Fibroblast of mammary gland (primary cell): ENCODE data around the gene DTX4.

Experiments used
- DNase-seq: peaks from one replicate; pipeline ENCODE4 v3.0.0-alpha.2; 2010; ENCODE audit warnings: low read depth
- H3K4me3 ChIP-seq: 2 replicates; pipeline ENCODE4 v1.5.1; 2011; ENCODE audit warnings: low read depth, mild to moderate bottlenecking, low read length, moderate library complexity; ENCODE audit not compliant: control insufficient read depth
- TF ChIP-seq, protein P1 (sequence below): conservative IDR thresholded peaks from 2 replicates; pipeline ENCODE4 v1.5.1; 2011; ENCODE audit warnings: low read depth, low read length, inconsistent platforms; ENCODE audit not compliant: control insufficient read depth, insufficient read depth

Gene DTX4

GRCh38 chr11:59173080-59173963 lies 1.4 kb downstream of the DTX4 start:
- no peak for DNase-seq
- TF ChIP-seq, protein P1, sequence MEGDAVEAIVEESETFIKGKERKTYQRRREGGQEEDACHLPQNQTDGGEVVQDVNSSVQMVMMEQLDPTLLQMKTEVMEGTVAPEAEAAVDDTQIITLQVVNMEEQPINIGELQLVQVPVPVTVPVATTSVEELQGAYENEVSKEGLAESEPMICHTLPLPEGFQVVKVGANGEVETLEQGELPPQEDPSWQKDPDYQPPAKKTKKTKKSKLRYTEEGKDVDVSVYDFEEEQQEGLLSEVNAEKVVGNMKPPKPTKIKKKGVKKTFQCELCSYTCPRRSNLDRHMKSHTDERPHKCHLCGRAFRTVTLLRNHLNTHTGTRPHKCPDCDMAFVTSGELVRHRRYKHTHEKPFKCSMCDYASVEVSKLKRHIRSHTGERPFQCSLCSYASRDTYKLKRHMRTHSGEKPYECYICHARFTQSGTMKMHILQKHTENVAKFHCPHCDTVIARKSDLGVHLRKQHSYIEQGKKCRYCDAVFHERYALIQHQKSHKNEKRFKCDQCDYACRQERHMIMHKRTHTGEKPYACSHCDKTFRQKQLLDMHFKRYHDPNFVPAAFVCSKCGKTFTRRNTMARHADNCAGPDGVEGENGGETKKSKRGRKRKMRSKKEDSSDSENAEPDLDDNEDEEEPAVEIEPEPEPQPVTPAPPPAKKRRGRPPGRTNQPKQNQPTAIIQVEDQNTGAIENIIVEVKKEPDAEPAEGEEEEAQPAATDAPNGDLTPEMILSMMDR = no peak
- peak overlapping the region; percentile 37 for H3K4me3 ChIP-seq

GRCh38 chr11:59173964-59174663 lies 2.2 kb downstream of the DTX4 start:
- TF ChIP-seq, protein P1 = no peak
- no peak overlapping the region for H3K4me3 ChIP-seq
- no peak for DNase-seq

DNA sequence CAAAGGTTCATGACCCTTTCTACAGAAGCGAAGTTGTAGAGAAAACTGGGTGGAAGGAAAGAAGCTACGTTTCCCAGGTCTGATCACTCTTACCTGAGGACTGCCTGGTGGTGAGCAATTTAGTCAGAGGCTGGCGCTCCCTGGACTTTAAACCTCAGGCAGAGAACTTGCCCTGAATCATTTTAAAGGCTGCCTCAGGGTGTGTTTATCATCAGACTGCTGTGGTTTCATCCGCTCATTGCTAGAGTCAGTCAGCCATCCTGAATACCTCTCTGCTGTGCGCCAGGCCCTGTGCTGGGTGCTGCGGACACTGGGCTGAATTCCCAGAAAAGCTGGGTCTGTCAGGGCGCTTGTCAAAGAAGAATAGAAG lies 2.7 kb downstream of the DTX4 start:
- DNase-seq = no peak
- TF ChIP-seq, protein P1 = no peak
- no peak overlapping the region for H3K4me3 ChIP-seq

DNA sequence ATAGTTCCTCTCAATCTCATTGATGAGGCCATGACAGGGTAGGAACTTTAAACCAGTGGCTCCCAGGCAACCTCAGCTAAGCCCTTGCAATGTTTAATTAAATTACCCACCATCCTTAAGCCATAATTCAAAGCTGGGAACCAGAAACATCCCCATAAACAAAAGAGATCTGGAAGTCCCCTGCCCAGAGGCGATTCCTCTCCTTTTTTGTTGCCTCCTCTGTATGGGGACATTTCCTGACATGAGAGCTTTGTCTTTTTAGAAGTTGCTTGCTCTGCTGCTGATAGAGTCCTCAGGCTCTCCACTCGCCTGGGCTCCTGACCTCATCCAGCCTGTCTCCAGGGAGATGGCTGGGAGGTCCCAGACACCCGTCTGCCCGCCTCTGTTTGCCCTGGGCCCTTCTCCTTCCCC lies 3.2 kb downstream of the DTX4 start:
- no peak for DNase-seq
- no peak overlapping the region for H3K4me3 ChIP-seq
- TF ChIP-seq, protein P1 = no peak

- DNase-seq = peak; percentile 34
- no peak overlapping the region for H3K4me3 ChIP-seq
- TF ChIP-seq, protein P1 = no peak
These were observed 4.4 kb downstream of the DTX4 start for GRCh38 chr11:59176330-59176729.

DNA sequence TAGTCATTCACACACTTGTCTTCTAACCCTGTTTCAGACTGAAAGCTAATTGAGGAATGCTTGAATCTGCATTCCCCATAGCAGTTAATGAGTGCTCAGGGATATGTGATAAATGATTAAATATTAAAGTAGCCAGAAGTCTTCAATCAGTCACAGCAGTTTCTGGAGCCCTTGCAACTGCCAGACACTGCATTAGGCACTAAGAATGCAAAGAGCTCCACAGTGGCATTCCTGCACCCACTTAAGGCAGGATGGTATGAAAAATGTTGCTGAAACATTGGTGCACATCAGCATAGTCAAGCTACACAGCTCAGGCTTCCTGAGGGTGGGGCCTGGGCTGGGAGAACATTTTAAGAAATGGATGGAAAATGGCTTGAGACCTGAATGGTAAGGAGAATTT lies 6.5 kb downstream of the DTX4 start:
- DNase-seq = no peak
- TF ChIP-seq, protein P1 = no peak
- no peak overlapping the region for H3K4me3 ChIP-seq
